Heart left ventricle (tissue), 16 donors: ENCODE measurements around the gene LGALS7B. TPM values are rescaled to one million over a fixed set of nuclear protein-coding genes. Genes with fewer than 3 reads are reported as not detected.

Experiments used
- ATAC-seq, 4 donors: fragments of 200-7000 bp; cut with Tn5 transposase; one replicate each; pipeline ENCODE4 v1.9.1; 2020 to 2022; ENCODE audit warnings: moderate library complexity in 4 of 4, mild to moderate bottlenecking in 3 of 4, moderate number of reproducible peaks in 1 of 4
- DNase-seq, 5 donors: peaks; one replicate each; pipeline ENCODE4 v3.0.0-alpha.2; 2020
- H3K27ac ChIP-seq, 12 donors: fragments of 200-600 bp; sonication (generic) in 4 of 12; one replicate each; pipeline versions ENCODE4 v1.5.0 to v1.8.0; 2016 to 2022; ENCODE audit warnings: mild to moderate bottlenecking in 2 of 12
- H3K27me3 ChIP-seq, 9 donors: fragments of 200-600 bp; sonication (generic) in 2 of 9; one replicate each; pipeline versions ENCODE4 v1.5.1 to v1.8.0; 2016 to 2022; ENCODE audit warnings: mild to moderate bottlenecking in 3 of 9
- H3K36me3 ChIP-seq, 9 donors: fragments of 200-600 bp; sonication (generic) in 2 of 9; one replicate each; pipeline versions ENCODE4 v1.5.0 to v1.8.0; 2018 to 2022; ENCODE audit warnings: mild to moderate bottlenecking in 2 of 9
- H3K4me1 ChIP-seq, 12 donors: fragments of 200-600 bp; sonication (generic) in 4 of 12; one replicate each; pipeline versions ENCODE4 v1.5.0 to v1.8.0; 2016 to 2022; ENCODE audit warnings: mild to moderate bottlenecking in 3 of 12
- H3K4me3 ChIP-seq, 12 donors: fragments of 200-600 bp; sonication (generic) in 4 of 12; one replicate each; pipeline versions ENCODE4 v1.5.0 to v1.8.0; 2017 to 2022; ENCODE audit warnings: mild to moderate bottlenecking in 9 of 12, moderate library complexity in 4 of 12
- H3K9me3 ChIP-seq, 12 donors: fragments of 200-600 bp; sonication (generic) in 4 of 12; one replicate each; pipeline versions ENCODE4 v1.5.0 to v1.8.0; 2016 to 2022; ENCODE audit warnings: mild to moderate bottlenecking in 1 of 12
- CTCF ChIP-seq, 12 donors: fragments of 200-600 bp; sonication (generic) in 4 of 12; IDR thresholded peaks; one replicate each; pipeline versions ENCODE4 v1.5.0 to v1.8.0; 2018 to 2022; ENCODE audit warnings: antibody characterized with exemption in 12 of 12, mild to moderate bottlenecking in 5 of 12
- POLR2A ChIP-seq, 2 donors: fragments of 450-650 bp; IDR thresholded peaks; one replicate each; pipeline ENCODE4 v1.6.1; 2017; ENCODE audit warnings: antibody characterized with exemption in 2 of 2, mild to moderate bottlenecking in 2 of 2, moderate library complexity in 2 of 2
- WGBS, 4 donors: extraction: QIAGEN DNeasy Blood & Tissue Kit in 2 of 4; methylation state at CpG; one replicate each; pipeline versions ENCODE4 v1.1.5 to v1.1.7; 2013 to 2018; 5-methylcytosine and 5-hydroxymethylcytosine counted together
- intact Hi-C, 10 donors: fragments of 100-400 bp; cut with DNase I; formaldehyde crosslinking; loops; one replicate each; pipeline versions ENCODE4 v1.11.1 to v1.14.2; 2022
- polyA plus RNA-seq, 2 donors: library from polyadenylated mRNA; stranded (reverse); fragments of 200-250 nt; gene quantifications; one replicate each; pipeline ENCODE4 v1.2.3, GENCODE V29; 2013
- total RNA-seq, 9 donors: library from RNA; depleted of rRNA in 2 of 9; stranded (reverse); fragments of >200 nt in 2 of 9; fragmentation: NEBNext Ultra II Directional in 3 of 9; extraction: Animal tissue kit (Norgen Biotek cat#: 25700) in 3 of 9; gene quantifications; one replicate each; pipeline versions ENCODE4 v1.1.0 to v1.2.4, GENCODE V29; 2016 to 2023
- donor health status: ischemic (EF 13 %, LVEDD 7.1; RV severe dilation, severe dysfunction).
- donor health status: healthy with polysubstance abuse.
- donor health status: DM: no; HTN: yes; CAD: no.
- donor health status: DM: no; HTN: no; CAD: no.
- donor health status: ischemic (EF 25% LVEDD 6.9; RV normal size, moderate dysfunction).
- donor health status: ischemic (EF 25% LVEDD 5.7; RV mildly dilated, moderate dysfunction).
- donor health status: healthy.
- donor health status: DM: yes; HTN: yes; CAD: no.
- donor health status: ischemic (EF 35%, LVEDD 5.7; RV mildly dilated, moderate dysfunction).
- donor health status: nonischemic (EF 11% LVEDD 7.7; RV severe dilation, severe dysfunction).
- donor health status: DM: yes; HTN: yes; CAD: no.
- donor health status: PGD.
- donor health status: ischemic (EF 29% LVEDD 5.4; RV normal size, mild dysfunction).
- donor health status: nonischemic (EF 23%, LVEDD 6.1; RV moderate dilation, normal function).

The LGALS7B gene
- total and polyA plus RNA-seq, 11 donors = not detected

GRCh38 chr19:38741670-38742069 lies 47.3 kb upstream of the LGALS7B start:
- Histone ChIP-seq H3K27ac (no peak overlapping the region), H3K4me1 (peaks cover 0 to 5% (median 0%) of the 10 kb centered on the region in 12 donors), H3K27me3 (no peaks in the 10 kb centered on the region), H3K36me3 (no peaks in the 10 kb centered on the region), H3K4me3 (no peak overlapping the region), H3K9me3 (no peaks in the 10 kb centered on the region)
- no peak for ATAC-seq
- TF ChIP-seq CTCF (IDR thresholded peaks at IDR 0.05) (no peak), POLR2A (IDR thresholded peaks at IDR 0.05) (no peak)
- no peak for DNase-seq
- intact Hi-C loops = no loop called here
- 95 to 100% (median 96%) methylated on average over 4 to 15 of the region's 15 CpGs for WGBS, 4 donors

GRCh38 chr19:38742296-38742695 lies 46.7 kb upstream of the LGALS7B start:
- intact Hi-C loops = no loop called here
- WGBS, 4 donors = 95 to 96% (median 96%) methylated on average over 9 of the region's 9 CpGs
- no peaks in the 10 kb centered on the region for H3K9me3 ChIP-seq
- H3K4me1 ChIP-seq = peaks cover 0 to under 1% (median 0%) of the 10 kb centered on the region in 12 donors
- no peaks in the 10 kb centered on the region for H3K27me3 ChIP-seq
- no peak for DNase-seq
- no peak for ATAC-seq
- H3K36me3 ChIP-seq = no peaks in the 10 kb centered on the region
- TF ChIP-seq CTCF (IDR thresholded peaks at IDR 0.05) (no peak), POLR2A (IDR thresholded peaks at IDR 0.05) (no peak)
- H3K27ac ChIP-seq = no peak overlapping the region
- no peak overlapping the region for H3K4me3 ChIP-seq

GRCh38 chr19:38742906-38743305 lies 46.1 kb upstream of the LGALS7B start:
- no peak for DNase-seq
- 86 to 94% (median 91%) methylated on average over 6 of the region's 6 CpGs for WGBS, 4 donors
- TF ChIP-seq CTCF (IDR thresholded peaks at IDR 0.05) (no peak), POLR2A (IDR thresholded peaks at IDR 0.05) (no peak)
- Histone ChIP-seq H3K27ac (no peak overlapping the region), H3K4me1 (no peaks in the 10 kb centered on the region), H3K27me3 (no peaks in the 10 kb centered on the region), H3K9me3 (no peaks in the 10 kb centered on the region), H3K36me3 (no peaks in the 10 kb centered on the region), H3K4me3 (no peak overlapping the region)
- ATAC-seq = no peak
- intact Hi-C loops = no loop called here

GRCh38 chr19:38743394-38744297 lies 45.4 kb upstream of the LGALS7B start:
- DNase-seq = no peak
- intact Hi-C loops = no loop called here
- TF ChIP-seq CTCF (IDR thresholded peaks at IDR 0.05) (no peak), POLR2A (IDR thresholded peaks at IDR 0.05) (no peak)
- Histone ChIP-seq H3K27me3 (no peaks in the 10 kb centered on the region), H3K27ac (no peak overlapping the region), H3K4me1 (no peaks in the 10 kb centered on the region), H3K36me3 (no peaks in the 10 kb centered on the region), H3K9me3 (no peaks in the 10 kb centered on the region), H3K4me3 (no peak overlapping the region)
- ATAC-seq = no peak
- WGBS, 4 donors = 77 to 86% (median 84%) methylated on average over 15 to 20 of the region's 20 CpGs
